HG03521 (cell line): ENCODE data around the gene KMT2B.

Experiments used
- ATAC-seq: cut with Tn5 transposase; IDR thresholded peaks from one replicate; pipeline ENCODE4 v1.9.1; 2021; ENCODE audit warnings: mild to moderate bottlenecking, moderate library complexity; ENCODE audit not compliant: unreplicated experiment

Gene KMT2B

GRCh38 chr19:35777086-35777841 is 59.5 kb downstream of the KMT2B start:
- ATAC-seq: no peak

GRCh38 chr19:35777961-35778360 is 60.2 kb downstream of the KMT2B start:
- ATAC-seq: no peak

- ATAC-seq: no peak
Measured at GRCh38 chr19:35779033-35779432, 61.2 kb downstream of the KMT2B start.

GRCh38 chr19:35780058-35780457 is 62.3 kb downstream of the KMT2B start:
- no peak for ATAC-seq

GRCh38 chr19:35780717-35781116 is 62.9 kb downstream of the KMT2B start:
- no peak for ATAC-seq

- ATAC-seq: no peak
Measured at GRCh38 chr19:35781650-35782049, 63.8 kb downstream of the KMT2B start.

- ATAC-seq: no peak
Measured at GRCh38 chr19:35782589-35782988, 64.8 kb downstream of the KMT2B start.

GRCh38 chr19:35783469-35784434 is 65.9 kb downstream of the KMT2B start:
- no peak for ATAC-seq

- ATAC-seq: no peak
Measured at GRCh38 chr19:35784503-35785338, 66.9 kb downstream of the KMT2B start.

GRCh38 chr19:35785339-35785627 is 67.5 kb downstream of the KMT2B start:
- no peak for ATAC-seq

GRCh38 chr19:35786299-35787160 is 68.7 kb downstream of the KMT2B start:
- no peak for ATAC-seq

GRCh38 chr19:35787227-35787799 is 69.5 kb downstream of the KMT2B start:
- no peak for ATAC-seq
